WTC11 (cell line): Measurements from ENCODE around the gene ATP4A. TPM values are rescaled to one million over a fixed set of nuclear protein-coding genes. Genes with fewer than 3 reads are reported as not detected.

Source experiments
- ATAC-seq: fragments of 200-7000 bp; cut with Tn5 transposase; 2 replicates; pipeline ENCODE4 v1.10.0; 2021; ENCODE audit warnings: mild to moderate bottlenecking, moderate library complexity
- CTCF ChIA-PET: fragments of 300-600 bp; sonication (Branson Sonifier 250); formaldehyde crosslinking; loops from one replicate; lab custom pipeline; 2021; ENCODE audit warnings: antibody characterized with exemption; lab: Charles Lee
- POLR2A ChIA-PET: fragments of 350-600 bp; sonication (Branson Sonifier 250); formaldehyde crosslinking; loops from one replicate; lab custom pipeline; 2021; ENCODE audit warnings: antibody characterized with exemption; lab: Charles Lee
- DNase-seq: peaks from one replicate; pipeline ENCODE4 v3.0.0; 2021; ENCODE audit warnings: low spot score
- H3K27ac Mint-ChIP-seq: 2 replicates; pipeline ENCODE4 v1.8.0; 2021; ENCODE audit warnings: mixed read lengths
- H3K27me3 Mint-ChIP-seq: 2 replicates; pipeline ENCODE4 v1.8.0; 2021; ENCODE audit warnings: low read depth, mild to moderate bottlenecking, moderate library complexity, mixed read lengths
- H3K36me3 Mint-ChIP-seq: 2 replicates; pipeline ENCODE4 v1.8.0; 2021; ENCODE audit warnings: mixed read lengths
- H3K4me1 Mint-ChIP-seq: 2 replicates; pipeline ENCODE4 v1.8.0; 2022; ENCODE audit warnings: mixed read lengths
- H3K4me3 Mint-ChIP-seq: 2 replicates; pipeline ENCODE4 v1.8.0; 2021; ENCODE audit warnings: mild to moderate bottlenecking, moderate library complexity, mixed read lengths
- H3K9me3 Mint-ChIP-seq: 2 replicates; pipeline ENCODE4 v1.8.0; 2021; ENCODE audit warnings: mixed read lengths
- CREB1 ChIP-seq: sonication (generic); formaldehyde crosslinking; IDR thresholded peaks from 2 replicates; pipeline ENCODE4 v1.8.0; 2023; ENCODE audit warnings: mild to moderate bottlenecking, missing genetic modification reagents
- E2F1 ChIP-seq: sonication (generic); formaldehyde crosslinking; IDR thresholded peaks from 2 replicates; pipeline ENCODE4 v1.8.0; 2022; ENCODE audit warnings: mild to moderate bottlenecking, missing genetic modification reagents
- E2F5 ChIP-seq: sonication (generic); formaldehyde crosslinking; IDR thresholded peaks from 2 replicates; pipeline ENCODE4 v1.8.1; 2022; ENCODE audit warnings: mild to moderate bottlenecking, moderate library complexity, missing genetic modification reagents
- ERG ChIP-seq: fragments of 250-450 bp; sonication (Bioruptor Pico); IDR thresholded peaks from 2 replicates; pipeline ENCODE4 v1.8.0; 2021; ENCODE audit warnings: mild to moderate bottlenecking
- ESRRA ChIP-seq: sonication (generic); formaldehyde crosslinking; IDR thresholded peaks from 2 replicates; pipeline ENCODE4 v1.8.1; 2022; ENCODE audit warnings: mild to moderate bottlenecking, missing genetic modification reagents, borderline replicate concordance
- ETV6 ChIP-seq: sonication (generic); formaldehyde crosslinking; IDR thresholded peaks from 2 replicates; pipeline ENCODE4 v1.8.1; 2022; ENCODE audit warnings: mild to moderate bottlenecking, missing genetic modification reagents
- FOXP1 ChIP-seq: sonication (generic); formaldehyde crosslinking; IDR thresholded peaks from 2 replicates; pipeline ENCODE4 v1.8.0; 2022; ENCODE audit warnings: missing genetic modification reagents, mild to moderate bottlenecking, moderate library complexity, borderline replicate concordance
- FOXP4 ChIP-seq: sonication (generic); formaldehyde crosslinking; IDR thresholded peaks from 2 replicates; pipeline ENCODE4 v1.8.0; 2022; ENCODE audit warnings: mild to moderate bottlenecking, missing genetic modification reagents
- GABPB1 ChIP-seq: sonication (generic); formaldehyde crosslinking; IDR thresholded peaks from 2 replicates; pipeline ENCODE4 v1.8.1; 2023; ENCODE audit warnings: mild to moderate bottlenecking, missing genetic modification reagents
- IRF2 ChIP-seq: sonication (generic); formaldehyde crosslinking; IDR thresholded peaks from 2 replicates; pipeline ENCODE4 v1.8.0; 2022; ENCODE audit warnings: low read depth, missing genetic modification reagents, borderline replicate concordance
- NFYB ChIP-seq: sonication (generic); formaldehyde crosslinking; conservative IDR thresholded peaks from 2 replicates; pipeline ENCODE4 v1.8.0; 2022; ENCODE audit warnings: low read depth, missing genetic modification reagents
- SP1 ChIP-seq: sonication (generic); formaldehyde crosslinking; conservative IDR thresholded peaks from 2 replicates; pipeline ENCODE4 v1.8.1; 2022; ENCODE audit warnings: missing genetic modification reagents
- STAT6 ChIP-seq: sonication (generic); formaldehyde crosslinking; conservative IDR thresholded peaks from 2 replicates; pipeline ENCODE4 v1.8.1; 2023; ENCODE audit warnings: mild to moderate bottlenecking, low read depth, missing genetic modification reagents, moderate library complexity
- TEAD1 ChIP-seq: sonication (generic); formaldehyde crosslinking; IDR thresholded peaks from 2 replicates; pipeline ENCODE4 v1.8.0; 2022; ENCODE audit warnings: mild to moderate bottlenecking, missing genetic modification reagents
- TEAD4 ChIP-seq: sonication (generic); formaldehyde crosslinking; IDR thresholded peaks from 2 replicates; pipeline ENCODE4 v1.8.0; 2022; ENCODE audit warnings: mild to moderate bottlenecking, missing genetic modification reagents
- ZNF121 ChIP-seq: sonication (generic); formaldehyde crosslinking; IDR thresholded peaks from 2 replicates; pipeline ENCODE4 v1.8.0; 2023; ENCODE audit warnings: missing genetic modification reagents
- total RNA-seq: library from RNA; stranded (reverse); gene quantifications from 3 replicates; pipeline ENCODE4 v1.2.3, GENCODE V29; 2021
- TF ChIP-seq, protein P1 (sequence below): sonication (generic); formaldehyde crosslinking; IDR thresholded peaks from 2 replicates; pipeline ENCODE4 v1.8.1; 2023; ENCODE audit warnings: mild to moderate bottlenecking, moderate library complexity, missing genetic modification reagents
- TF ChIP-seq, protein P2 (sequence below): fragments of 250-450 bp; sonication (Bioruptor Pico); IDR thresholded peaks from 2 replicates; pipeline ENCODE4 v2.1.2; 2022; ENCODE audit warnings: mild to moderate bottlenecking, moderate library complexity

The ATP4A gene
- total RNA-seq, 1 experiment from 2014 or later: 0.59 TPM

- CTCF ChIA-PET: interaction anchor here (0.6 to 1.4 kb wide), 2 partner anchors 14 to 75 kb away, joined by 3 to 4 read pairs; no protein-coding TSS in a partner anchor
- ATAC-seq (no peak), DNase-seq (no peak)
- Mint-ChIP-seq H3K4me1 (peaks cover 7% of the 10 kb centered on the region), H3K4me3 (no peak overlapping the region)
- TF ChIP-seq, protein P1, sequence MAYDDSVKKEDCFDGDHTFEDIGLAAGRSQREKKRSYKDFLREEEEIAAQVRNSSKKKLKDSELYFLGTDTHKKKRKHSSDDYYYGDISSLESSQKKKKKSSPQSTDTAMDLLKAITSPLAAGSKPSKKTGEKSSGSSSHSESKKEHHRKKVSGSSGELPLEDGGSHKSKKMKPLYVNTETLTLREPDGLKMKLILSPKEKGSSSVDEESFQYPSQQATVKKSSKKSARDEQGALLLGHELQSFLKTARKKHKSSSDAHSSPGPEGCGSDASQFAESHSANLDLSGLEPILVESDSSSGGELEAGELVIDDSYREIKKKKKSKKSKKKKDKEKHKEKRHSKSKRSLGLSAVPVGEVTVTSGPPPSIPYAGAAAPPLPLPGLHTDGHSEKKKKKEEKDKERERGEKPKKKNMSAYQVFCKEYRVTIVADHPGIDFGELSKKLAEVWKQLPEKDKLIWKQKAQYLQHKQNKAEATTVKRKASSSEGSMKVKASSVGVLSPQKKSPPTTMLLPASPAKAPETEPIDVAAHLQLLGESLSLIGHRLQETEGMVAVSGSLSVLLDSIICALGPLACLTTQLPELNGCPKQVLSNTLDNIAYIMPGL (CRISPR knock-in tag): no peak
- no peak for TF ChIP-seq ZNF121 (CRISPR knock-in tag)
- TF ChIP-seq TEAD1 (CRISPR knock-in tag): no peak
- no peak for TF ChIP-seq IRF2 (CRISPR knock-in tag)
- no peak for TF ChIP-seq ESRRA (CRISPR knock-in tag)
- TF ChIP-seq, protein P2, sequence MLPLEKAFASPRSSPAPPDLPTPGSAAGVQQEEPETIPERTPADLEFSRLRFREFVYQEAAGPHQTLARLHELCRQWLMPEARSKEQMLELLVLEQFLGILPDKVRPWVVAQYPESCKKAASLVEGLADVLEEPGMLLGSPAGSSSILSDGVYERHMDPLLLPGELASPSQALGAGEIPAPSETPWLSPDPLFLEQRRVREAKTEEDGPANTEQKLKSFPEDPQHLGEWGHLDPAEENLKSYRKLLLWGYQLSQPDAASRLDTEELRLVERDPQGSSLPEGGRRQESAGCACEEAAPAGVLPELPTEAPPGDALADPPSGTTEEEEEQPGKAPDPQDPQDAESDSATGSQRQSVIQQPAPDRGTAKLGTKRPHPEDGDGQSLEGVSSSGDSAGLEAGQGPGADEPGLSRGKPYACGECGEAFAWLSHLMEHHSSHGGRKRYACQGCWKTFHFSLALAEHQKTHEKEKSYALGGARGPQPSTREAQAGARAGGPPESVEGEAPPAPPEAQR (CRISPR knock-in tag): no peak
- no peak for TF ChIP-seq GABPB1 (CRISPR knock-in tag)
- TF ChIP-seq STAT6 (CRISPR knock-in tag): no peak
- no peak for TF ChIP-seq E2F1 (CRISPR knock-in tag)
- TF ChIP-seq, all 79 proteins: peak for 0
- no peak overlapping the region for H3K27ac Mint-ChIP-seq
- POLR2A ChIA-PET: no interaction called here
- H3K36me3 Mint-ChIP-seq: peaks cover 16% of the 10 kb centered on the region
- H3K9me3 Mint-ChIP-seq: peaks cover 27% of the 10 kb centered on the region
- H3K27me3 Mint-ChIP-seq: peaks cover 36% of the 10 kb centered on the region
Measured at GRCh38 chr19:35571406-35571965, 8.0 kb upstream of the ATP4A start.

DNA sequence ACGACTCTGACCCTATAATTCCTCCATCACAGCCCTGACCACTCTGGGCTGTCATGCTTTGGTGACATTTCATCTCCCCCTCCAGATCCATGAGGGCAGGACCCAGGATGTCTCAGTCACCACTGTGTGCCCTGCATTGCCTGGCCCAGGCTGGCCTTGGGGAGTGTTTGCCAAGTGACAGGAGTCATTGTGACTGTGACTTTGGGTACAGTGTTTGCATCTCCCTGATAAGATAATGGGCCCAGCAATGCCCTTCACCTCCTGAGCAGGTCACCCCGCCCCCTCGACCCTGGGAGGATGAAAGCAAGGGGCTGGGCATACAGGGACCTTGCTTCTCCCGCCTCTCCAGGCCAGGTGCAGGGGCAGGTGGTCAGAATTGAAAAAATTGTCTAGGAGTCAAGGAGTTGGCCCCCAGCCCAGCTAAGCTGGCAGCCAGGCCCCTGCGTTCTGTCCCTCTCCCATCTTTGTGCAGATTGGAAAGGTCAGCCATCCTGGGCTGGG is 5.9 kb upstream of the ATP4A start:
- Mint-ChIP-seq H3K4me1 (peaks cover 7% of the 10 kb centered on the region), H3K9me3 (peaks cover 6% of the 10 kb centered on the region; the same call in 1 of the 2 replicates), H3K27ac (no peak overlapping the region), H3K4me3 (no peak overlapping the region), H3K27me3 (peaks cover 18% of the 10 kb centered on the region), H3K36me3 (no peaks in the 10 kb centered on the region)
- no peak for DNase-seq
- ATAC-seq: no peak
- POLR2A ChIA-PET: no interaction called here
- CTCF ChIA-PET: interaction anchor here (1.0 to 1.2 kb wide), 3 partner anchors 12 to 74 kb away, joined by 3 to 5 read pairs (median 4); no protein-coding TSS in a partner anchor
- no peak for TF ChIP-seq FOXP4 (CRISPR knock-in tag)
- TF ChIP-seq FOXP1 (CRISPR knock-in tag): no peak
- TF ChIP-seq E2F5 (CRISPR knock-in tag): no peak
- TF ChIP-seq NFYB (CRISPR knock-in tag): no peak
- no peak for TF ChIP-seq ETV6 (CRISPR knock-in tag)
- TF ChIP-seq SP1 (CRISPR knock-in tag): no peak
- TF ChIP-seq ERG: no peak
- TF ChIP-seq TEAD4 (CRISPR knock-in tag): no peak
- no peak for TF ChIP-seq CREB1 (CRISPR knock-in tag)
